Ishikawa (cell line): Measurements from ENCODE around the gene KIR3DL1.
"Not testable (repeated sequence)": the region's sequence is repeated elsewhere in the genome, so short reads cannot be mapped to it uniquely, and the experiment has no call there.

Experiments
- CEBPB ChIP-seq: IDR thresholded peaks from 2 replicates; pipeline ENCODE4 v1.6.1; 2012
- CREB1 ChIP-seq: IDR thresholded peaks from 2 replicates; pipeline ENCODE4 v1.6.1; 2012; ENCODE audit warnings: low read depth
- EGR1 ChIP-seq: IDR thresholded peaks from 2 replicates; pipeline ENCODE4 v1.6.1; 2012
- EP300 ChIP-seq: IDR thresholded peaks from 2 replicates; pipeline ENCODE4 v1.6.1; 2012; ENCODE audit warnings: borderline replicate concordance
- FOXM1 ChIP-seq: IDR thresholded peaks from 2 replicates; pipeline ENCODE4 v1.6.1; 2012; ENCODE audit warnings: low read depth, borderline replicate concordance
- NFIC ChIP-seq: IDR thresholded peaks from 2 replicates; pipeline ENCODE4 v1.6.1; 2012
- RAD21 ChIP-seq: IDR thresholded peaks from 2 replicates; pipeline ENCODE4 v1.6.1; 2012; ENCODE audit warnings: low read depth
- TAF1 ChIP-seq: IDR thresholded peaks from 2 replicates; pipeline ENCODE4 v1.6.1; 2012; ENCODE audit warnings: low read depth, mild to moderate bottlenecking
- TCF12 ChIP-seq: IDR thresholded peaks from 2 replicates; pipeline ENCODE4 v1.6.1; 2012; ENCODE audit warnings: low read depth
- TEAD4 ChIP-seq: IDR thresholded peaks from 2 replicates; pipeline ENCODE4 v1.6.1; 2012
- YY1 ChIP-seq: IDR thresholded peaks from 2 replicates; pipeline ENCODE4 v1.6.1; 2012; ENCODE audit warnings: low read depth
- ZBTB7A ChIP-seq: IDR thresholded peaks from 2 replicates; pipeline ENCODE4 v1.6.1; 2012; ENCODE audit warnings: low read depth
- TF ChIP-seq, protein P1 (sequence below): IDR thresholded peaks from 2 replicates; pipeline ENCODE4 v1.6.1; 2012
- TF ChIP-seq, protein P2 (sequence below): IDR thresholded peaks from 2 replicates; pipeline ENCODE4 v1.6.1; 2012
- TF ChIP-seq, protein P3 (sequence below): IDR thresholded peaks from 2 replicates; pipeline ENCODE4 v1.6.1; 2012; ENCODE audit warnings: low read depth, mild to moderate bottlenecking

Gene KIR3DL1

DNA sequence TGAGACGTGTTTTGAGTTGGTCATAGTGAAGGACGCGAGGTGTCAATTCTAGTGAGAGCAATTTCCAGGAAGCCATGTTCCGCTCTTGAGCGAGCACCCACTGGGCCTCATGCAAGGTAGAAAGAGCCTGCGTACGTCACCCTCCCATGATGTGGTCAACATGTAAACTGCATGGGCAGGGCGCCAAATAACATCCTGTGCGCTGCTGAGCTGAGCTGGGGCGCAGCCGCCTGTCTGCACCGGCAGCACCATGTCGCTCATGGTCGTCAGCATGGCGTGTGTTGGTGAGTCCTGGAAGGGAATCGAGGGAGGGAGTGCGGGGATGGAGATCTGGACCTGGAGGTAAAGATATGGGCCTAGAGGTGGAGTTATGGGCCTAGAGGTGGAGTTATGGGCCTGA is at the start of gene KIR3DL1:
Gene KIR3DL1 (plus strand): TSS at position 218 of the 400 bp plus-strand sequence.
- TF ChIP-seq, protein P1, sequence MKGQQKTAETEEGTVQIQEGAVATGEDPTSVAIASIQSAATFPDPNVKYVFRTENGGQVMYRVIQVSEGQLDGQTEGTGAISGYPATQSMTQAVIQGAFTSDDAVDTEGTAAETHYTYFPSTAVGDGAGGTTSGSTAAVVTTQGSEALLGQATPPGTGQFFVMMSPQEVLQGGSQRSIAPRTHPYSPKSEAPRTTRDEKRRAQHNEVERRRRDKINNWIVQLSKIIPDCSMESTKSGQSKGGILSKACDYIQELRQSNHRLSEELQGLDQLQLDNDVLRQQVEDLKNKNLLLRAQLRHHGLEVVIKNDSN, result not testable (repeated sequence)
- TF ChIP-seq RAD21, CREB1: not testable (repeated sequence)

DNA sequence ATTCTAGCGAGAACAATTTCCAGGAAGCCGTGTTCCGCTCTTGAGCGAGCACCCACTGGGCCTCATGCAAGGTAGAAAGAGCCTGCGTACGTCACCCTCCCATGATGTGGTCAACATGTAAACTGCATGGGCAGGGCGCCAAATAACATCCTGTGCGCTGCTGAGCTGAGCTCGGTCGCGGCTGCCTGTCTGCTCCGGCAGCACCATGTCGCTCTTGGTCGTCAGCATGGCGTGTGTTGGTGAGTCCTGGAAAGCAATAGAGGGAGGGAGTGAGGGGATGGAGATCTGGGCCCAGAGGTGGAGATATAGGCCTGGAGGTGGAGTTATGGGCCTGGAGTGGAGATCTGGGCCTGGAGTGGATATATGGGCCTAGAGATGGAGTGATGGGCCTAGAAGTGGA is 46.6 kb upstream of the KIR3DL1 start, which contains the start of gene KIR2DL1:
Gene KIR2DL1 (plus strand): TSS at position 148 of the 400 bp plus-strand sequence. CDS start 58 bp downstream, at position 206.
- not testable (repeated sequence) for TF ChIP-seq YY1, NFIC
- TF ChIP-seq, protein P2, sequence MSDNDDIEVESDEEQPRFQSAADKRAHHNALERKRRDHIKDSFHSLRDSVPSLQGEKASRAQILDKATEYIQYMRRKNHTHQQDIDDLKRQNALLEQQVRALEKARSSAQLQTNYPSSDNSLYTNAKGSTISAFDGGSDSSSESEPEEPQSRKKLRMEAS, result not testable (repeated sequence)

DNA sequence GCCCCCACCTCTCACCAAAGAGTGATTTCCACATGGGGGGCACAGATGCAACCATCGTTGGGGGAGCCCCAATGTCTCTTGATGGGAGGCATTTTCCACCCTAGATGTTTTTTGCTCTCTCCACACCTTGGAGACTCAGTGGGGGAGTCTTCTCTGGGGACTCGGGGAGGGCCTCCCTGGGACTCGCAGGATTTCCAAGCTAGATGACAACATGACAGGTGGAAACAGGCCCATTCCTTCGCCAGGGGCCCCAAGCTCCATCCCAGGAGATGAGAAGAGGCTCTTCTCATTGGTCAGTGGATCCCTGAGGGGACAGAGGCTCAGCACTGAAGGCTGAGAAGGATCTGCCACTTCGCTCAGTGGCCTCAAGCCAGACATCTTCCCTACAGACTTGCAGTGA is 25.6 kb upstream of the KIR3DL1 start:
- TF ChIP-seq TAF1, result no peak
- TF ChIP-seq, protein P3, sequence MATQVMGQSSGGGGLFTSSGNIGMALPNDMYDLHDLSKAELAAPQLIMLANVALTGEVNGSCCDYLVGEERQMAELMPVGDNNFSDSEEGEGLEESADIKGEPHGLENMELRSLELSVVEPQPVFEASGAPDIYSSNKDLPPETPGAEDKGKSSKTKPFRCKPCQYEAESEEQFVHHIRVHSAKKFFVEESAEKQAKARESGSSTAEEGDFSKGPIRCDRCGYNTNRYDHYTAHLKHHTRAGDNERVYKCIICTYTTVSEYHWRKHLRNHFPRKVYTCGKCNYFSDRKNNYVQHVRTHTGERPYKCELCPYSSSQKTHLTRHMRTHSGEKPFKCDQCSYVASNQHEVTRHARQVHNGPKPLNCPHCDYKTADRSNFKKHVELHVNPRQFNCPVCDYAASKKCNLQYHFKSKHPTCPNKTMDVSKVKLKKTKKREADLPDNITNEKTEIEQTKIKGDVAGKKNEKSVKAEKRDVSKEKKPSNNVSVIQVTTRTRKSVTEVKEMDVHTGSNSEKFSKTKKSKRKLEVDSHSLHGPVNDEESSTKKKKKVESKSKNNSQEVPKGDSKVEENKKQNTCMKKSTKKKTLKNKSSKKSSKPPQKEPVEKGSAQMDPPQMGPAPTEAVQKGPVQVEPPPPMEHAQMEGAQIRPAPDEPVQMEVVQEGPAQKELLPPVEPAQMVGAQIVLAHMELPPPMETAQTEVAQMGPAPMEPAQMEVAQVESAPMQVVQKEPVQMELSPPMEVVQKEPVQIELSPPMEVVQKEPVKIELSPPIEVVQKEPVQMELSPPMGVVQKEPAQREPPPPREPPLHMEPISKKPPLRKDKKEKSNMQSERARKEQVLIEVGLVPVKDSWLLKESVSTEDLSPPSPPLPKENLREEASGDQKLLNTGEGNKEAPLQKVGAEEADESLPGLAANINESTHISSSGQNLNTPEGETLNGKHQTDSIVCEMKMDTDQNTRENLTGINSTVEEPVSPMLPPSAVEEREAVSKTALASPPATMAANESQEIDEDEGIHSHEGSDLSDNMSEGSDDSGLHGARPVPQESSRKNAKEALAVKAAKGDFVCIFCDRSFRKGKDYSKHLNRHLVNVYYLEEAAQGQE, result no peak
- no peak for TF ChIP-seq TEAD4
- no peak for TF ChIP-seq ZBTB7A
- TF ChIP-seq, protein P2, result no peak
- TF ChIP-seq EP300, result no peak
- TF ChIP-seq NFIC, result no peak
- no peak for TF ChIP-seq CEBPB

DNA sequence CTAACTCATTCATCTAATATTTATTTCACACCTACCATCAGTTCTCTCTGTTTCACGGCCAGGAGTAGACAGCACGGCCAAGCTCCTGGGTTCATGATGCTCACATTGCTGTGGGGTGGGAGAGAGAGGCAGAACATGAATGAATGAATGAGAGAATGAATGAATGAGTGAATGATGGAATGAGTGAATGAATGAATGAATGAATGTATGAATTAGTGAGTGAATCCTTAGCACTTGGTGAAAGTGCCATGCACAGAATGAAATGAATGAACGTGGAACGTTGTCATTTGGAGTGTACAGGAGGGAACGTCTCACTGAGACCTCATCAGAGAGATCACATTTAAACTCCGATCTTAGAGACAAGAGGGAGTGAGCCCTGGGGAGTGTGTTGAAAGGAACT is 24.8 kb upstream of the KIR3DL1 start:
- TF ChIP-seq FOXM1 (no peak), EGR1 (no peak), RAD21 (no peak), TAF1 (no peak), CREB1 (no peak), CEBPB (no peak)
- TF ChIP-seq, protein P1, result no peak

DNA sequence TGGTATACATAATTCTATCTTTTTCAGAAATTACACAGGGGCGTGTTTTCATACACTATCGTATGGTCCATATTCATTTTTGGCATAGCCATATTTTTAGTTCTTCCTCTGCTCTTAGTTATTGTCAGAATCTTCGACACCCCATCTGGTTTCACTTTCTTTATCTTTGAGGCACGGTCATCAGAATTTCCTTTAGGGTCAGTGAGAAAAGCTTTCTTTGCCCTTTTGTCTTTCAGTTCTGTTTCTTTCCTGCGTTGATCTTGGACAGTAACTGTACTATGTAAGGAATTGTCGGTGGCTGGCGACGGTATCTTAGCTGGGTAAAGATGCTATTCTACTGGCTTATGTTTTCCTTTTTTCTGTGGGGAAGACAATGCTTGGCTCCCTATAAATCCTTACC is 23.5 kb upstream of the KIR3DL1 start:
- TF ChIP-seq NFIC (no peak), EP300 (no peak), YY1 (no peak), TAF1 (no peak), CEBPB (no peak), TEAD4 (no peak), CREB1 (no peak)
- TF ChIP-seq, protein P1, result no peak
- TF ChIP-seq, protein P3, result no peak
- TF ChIP-seq, protein P2, result no peak

DNA sequence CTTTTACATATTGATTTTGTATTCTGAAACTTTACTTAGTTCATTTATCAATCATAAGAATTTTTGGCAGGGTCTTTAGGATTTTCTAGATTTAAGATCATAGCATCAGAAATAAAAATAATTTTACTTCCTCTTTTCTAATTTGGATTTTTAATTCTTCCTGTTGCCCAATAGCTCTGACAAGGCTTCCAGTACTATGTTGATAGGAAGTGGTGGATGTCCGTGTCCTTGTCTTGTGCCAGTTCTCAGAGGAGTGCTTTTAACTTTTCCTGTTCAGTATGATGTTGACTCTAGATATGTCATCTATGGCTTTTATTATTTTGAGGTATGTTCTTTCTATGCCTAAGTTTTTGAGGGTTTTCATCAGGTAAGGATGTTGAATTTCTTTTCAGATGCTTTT is 20.5 kb upstream of the KIR3DL1 start:
- TF ChIP-seq ZBTB7A (no peak), EGR1 (no peak), YY1 (no peak), CREB1 (no peak), TAF1 (no peak), FOXM1 (no peak), TEAD4 (no peak), EP300 (no peak), RAD21 (no peak), CEBPB (no peak), NFIC (no peak), TCF12 (no peak)
- TF ChIP-seq, protein P3, result no peak
- TF ChIP-seq, protein P1, result no peak
- TF ChIP-seq, protein P2, result no peak
